ENCODE measurements around the gene THAP2. TPM values are rescaled to one million over a fixed set of nuclear protein-coding genes. Genes with fewer than 3 reads are reported as not detected.

Gene THAP2
- total RNA-seq, 2 donors from 2014 or later = 2.4 to 4.8 TPM

DNA sequence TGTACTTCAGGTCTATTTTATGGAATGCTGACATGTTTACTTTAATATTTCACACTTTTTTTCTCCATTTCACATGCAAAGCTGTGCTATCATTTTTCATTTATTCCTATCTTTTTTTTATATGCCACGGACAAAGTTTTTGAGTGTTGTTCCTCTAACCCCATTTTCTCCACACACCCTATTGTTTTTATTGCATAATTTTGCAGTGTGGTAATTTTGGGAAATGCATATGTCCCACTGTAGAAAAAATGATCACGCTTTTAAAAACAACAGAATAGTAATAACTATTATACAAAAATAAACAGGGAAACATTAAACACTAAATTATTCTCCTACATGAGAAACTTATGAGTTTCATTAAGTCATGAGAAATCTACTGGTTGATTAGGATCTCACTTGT, 14.7 kb upstream of the THAP2 start:
- H3K9me3 ChIP-seq = no peaks in the 10 kb centered on the region
- H3K4me3 ChIP-seq = no peak overlapping the region
- no peaks in the 10 kb centered on the region for H3K4me1 ChIP-seq (replicated peaks)
- no peak overlapping the region for H3K27ac ChIP-seq
- no peaks in the 10 kb centered on the region for H3K36me3 ChIP-seq
- 90% methylated on average over 2 of the region's 2 CpGs for WGBS
- H3K27me3 ChIP-seq (replicated peaks; ENCODE audit: insufficient read depth) = no peaks in the 10 kb centered on the region
- DNase-seq (ENCODE audit: low spot score) = no peak
- intact Hi-C loops (cut with DNase I) = loop anchor here (10.0 kb wide), 1 partner anchor 235 kb away; no protein-coding TSS in a partner anchor
- TF ChIP-seq CTCF (IDR thresholded peaks at IDR 0.05) (no peak), POLR2AphosphoS5 (IDR thresholded peaks at IDR 0.05) (no peak), POLR2A (IDR thresholded peaks at IDR 0.05) (no peak)

- H3K36me3 ChIP-seq = no peaks in the 10 kb centered on the region
- H3K27me3 ChIP-seq (replicated peaks; ENCODE audit: insufficient read depth) = no peaks in the 10 kb centered on the region
- intact Hi-C loops (cut with DNase I) = no loop called here
- no peaks in the 10 kb centered on the region for H3K9me3 ChIP-seq
- TF ChIP-seq POLR2A (IDR thresholded peaks at IDR 0.05) (no peak), POLR2AphosphoS5 (IDR thresholded peaks at IDR 0.05) (no peak), CTCF (IDR thresholded peaks at IDR 0.05) (no peak)
- no peak overlapping the region for H3K27ac ChIP-seq
- no peaks in the 10 kb centered on the region for H3K4me1 ChIP-seq (replicated peaks)
- DNase-seq (ENCODE audit: low spot score) = no peak
- 86% methylated on average over 1 of the region's 1 CpG for WGBS
- H3K4me3 ChIP-seq = no peak overlapping the region
These were observed 11.4 kb upstream of the THAP2 start for GRCh38 chr12:71652656-71653055.

DNA sequence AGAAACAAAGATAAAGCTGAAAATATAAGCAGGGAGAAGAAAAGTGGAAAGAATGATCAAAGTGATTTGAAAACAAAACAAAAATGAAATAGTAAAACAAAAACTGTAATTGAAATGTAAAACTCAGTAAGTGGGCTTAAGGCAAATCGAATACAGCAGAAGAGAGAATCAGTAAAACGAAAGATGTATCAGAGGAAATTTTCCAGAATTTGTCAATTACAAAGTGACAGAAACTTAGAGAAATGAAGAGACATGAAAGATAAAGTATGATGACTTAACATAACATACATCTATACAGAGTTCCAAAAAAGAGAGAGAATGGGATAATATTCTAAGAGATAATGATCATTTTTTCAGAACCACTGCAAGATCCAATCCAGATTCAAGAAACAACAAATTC, 11.0 kb upstream of the THAP2 start:
- DNase-seq (ENCODE audit: low spot score) = no peak
- intact Hi-C loops (cut with DNase I) = no loop called here
- H3K27ac ChIP-seq = no peak overlapping the region
- WGBS = 90% methylated on average over 2 of the region's 2 CpGs
- no peaks in the 10 kb centered on the region for H3K9me3 ChIP-seq
- H3K4me3 ChIP-seq = no peak overlapping the region
- TF ChIP-seq CTCF (IDR thresholded peaks at IDR 0.05) (no peak), POLR2A (IDR thresholded peaks at IDR 0.05) (no peak), POLR2AphosphoS5 (IDR thresholded peaks at IDR 0.05) (no peak)
- no peaks in the 10 kb centered on the region for H3K27me3 ChIP-seq (replicated peaks; ENCODE audit: insufficient read depth)
- no peaks in the 10 kb centered on the region for H3K36me3 ChIP-seq
- H3K4me1 ChIP-seq (replicated peaks) = no peaks in the 10 kb centered on the region

DNA sequence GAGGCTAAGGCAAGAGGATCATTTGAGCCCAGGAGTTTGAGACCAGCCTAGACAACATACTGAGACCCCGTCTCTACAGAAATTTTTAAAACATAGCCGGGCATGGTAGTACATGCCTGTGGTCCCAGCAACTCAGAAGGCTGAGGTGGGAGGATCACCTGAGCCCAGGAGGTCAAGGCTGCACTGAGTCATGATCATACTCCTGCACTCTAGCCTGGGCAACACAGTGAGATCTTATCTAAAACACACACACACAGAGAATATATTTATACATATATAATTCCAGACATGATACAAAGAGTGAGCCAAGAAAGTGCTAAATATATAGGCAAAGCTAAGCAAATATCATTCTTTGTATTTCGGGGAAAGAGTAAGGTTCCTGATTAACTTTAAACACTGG, 9.9 kb upstream of the THAP2 start:
- Histone ChIP-seq H3K27me3 (replicated peaks; ENCODE audit: insufficient read depth) (no peaks in the 10 kb centered on the region), H3K36me3 (no peaks in the 10 kb centered on the region), H3K4me1 (replicated peaks) (no peaks in the 10 kb centered on the region), H3K27ac (no peak overlapping the region), H3K4me3 (no peak overlapping the region), H3K9me3 (no peaks in the 10 kb centered on the region)
- intact Hi-C loops (cut with DNase I) = no loop called here
- TF ChIP-seq POLR2A (IDR thresholded peaks at IDR 0.05) = no peak
- 82% methylated on average over 3 of the region's 3 CpGs for WGBS
- no peak for DNase-seq (ENCODE audit: low spot score)

DNA sequence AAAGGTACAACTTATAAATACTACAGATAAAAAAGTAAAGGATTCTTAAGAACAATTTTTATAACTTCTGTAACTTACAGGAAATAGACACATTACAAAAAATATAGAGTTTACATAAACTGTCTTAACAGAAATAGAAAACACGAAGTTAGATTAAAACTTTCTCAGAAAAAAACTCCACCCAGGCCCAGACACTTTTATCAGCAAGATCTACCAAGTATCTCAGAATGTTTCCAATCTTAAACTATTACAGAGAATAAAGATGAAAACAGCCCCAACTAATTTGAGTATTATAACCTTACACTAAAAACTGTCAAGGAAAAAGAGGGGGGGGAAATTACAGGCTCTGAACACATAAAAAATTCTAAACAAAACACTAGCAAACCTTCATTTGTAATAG, 8.6 kb upstream of the THAP2 start:
- H3K4me1 ChIP-seq (replicated peaks) = no peaks in the 10 kb centered on the region
- H3K27me3 ChIP-seq (replicated peaks; ENCODE audit: insufficient read depth) = no peaks in the 10 kb centered on the region
- TF ChIP-seq POLR2AphosphoS5 (IDR thresholded peaks at IDR 0.05) (no peak), POLR2A (IDR thresholded peaks at IDR 0.05) (no peak), CTCF (IDR thresholded peaks at IDR 0.05) (no peak)
- WGBS = 64% methylated on average over 1 of the region's 1 CpG
- H3K9me3 ChIP-seq = no peaks in the 10 kb centered on the region
- intact Hi-C loops (cut with DNase I) = no loop called here
- DNase-seq (ENCODE audit: low spot score) = no peak
- no peaks in the 10 kb centered on the region for H3K36me3 ChIP-seq
- H3K27ac ChIP-seq = no peak overlapping the region
- no peak overlapping the region for H3K4me3 ChIP-seq
